Activated naive CD4-positive, alpha-beta T cell treated with Interleukin-2 at 50 U/mL for 16 hours (primary cell): Measurements from ENCODE around the gene SQSTM1.
"Not testable (repeated sequence)": the region's sequence is repeated elsewhere in the genome, so short reads cannot be mapped to it uniquely, and the experiment has no call there.

ENCODE experiments used
- DNase-seq: peaks from one replicate; pipeline ENCODE4 v3.0.0-alpha.2; 2020

The SQSTM1 gene

DNA sequence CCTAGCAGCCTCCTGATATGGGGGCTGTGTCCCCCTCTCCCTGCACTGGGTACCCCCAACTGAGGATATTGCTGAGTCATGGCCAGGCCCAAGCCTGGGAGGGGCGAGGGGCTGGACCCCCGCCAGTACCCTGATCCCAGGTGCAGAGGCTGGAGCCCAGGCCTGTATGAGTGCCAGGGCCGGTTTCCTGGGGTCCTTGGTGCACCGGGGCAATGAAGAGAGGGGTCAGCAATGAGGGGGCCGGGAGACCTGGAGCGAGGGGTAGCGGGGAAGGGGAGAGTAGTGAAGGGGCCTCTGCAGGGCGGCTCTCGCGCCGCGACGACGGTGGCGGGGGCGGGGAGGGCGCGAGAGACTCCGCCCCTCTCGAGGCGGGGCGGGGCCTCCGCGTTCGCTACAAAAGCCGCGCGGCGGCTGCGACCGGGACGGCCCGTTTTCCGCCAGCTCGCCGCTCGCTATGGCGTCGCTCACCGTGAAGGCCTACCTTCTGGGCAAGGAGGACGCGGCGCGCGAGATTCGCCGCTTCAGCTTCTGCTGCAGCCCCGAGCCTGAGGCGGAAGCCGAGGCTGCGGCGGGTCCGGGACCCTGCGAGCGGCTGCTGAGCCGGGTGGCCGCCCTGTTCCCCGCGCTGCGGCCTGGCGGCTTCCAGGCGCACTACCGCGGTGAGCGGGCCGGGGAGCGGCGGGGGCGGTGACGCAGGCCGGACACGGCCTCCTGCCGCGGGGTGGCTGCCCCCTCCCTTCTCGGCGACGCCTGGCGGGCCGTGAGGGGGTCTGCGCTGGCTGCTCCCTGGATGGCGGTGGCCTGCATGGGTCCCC is at the start of gene SQSTM1:
SQSTM1 (plus strand) TSS at position 423 of the 815 bp plus-strand sequence; CDS start at position 455, 32 bp downstream.
- peak; percentile 82 for DNase-seq

DNA sequence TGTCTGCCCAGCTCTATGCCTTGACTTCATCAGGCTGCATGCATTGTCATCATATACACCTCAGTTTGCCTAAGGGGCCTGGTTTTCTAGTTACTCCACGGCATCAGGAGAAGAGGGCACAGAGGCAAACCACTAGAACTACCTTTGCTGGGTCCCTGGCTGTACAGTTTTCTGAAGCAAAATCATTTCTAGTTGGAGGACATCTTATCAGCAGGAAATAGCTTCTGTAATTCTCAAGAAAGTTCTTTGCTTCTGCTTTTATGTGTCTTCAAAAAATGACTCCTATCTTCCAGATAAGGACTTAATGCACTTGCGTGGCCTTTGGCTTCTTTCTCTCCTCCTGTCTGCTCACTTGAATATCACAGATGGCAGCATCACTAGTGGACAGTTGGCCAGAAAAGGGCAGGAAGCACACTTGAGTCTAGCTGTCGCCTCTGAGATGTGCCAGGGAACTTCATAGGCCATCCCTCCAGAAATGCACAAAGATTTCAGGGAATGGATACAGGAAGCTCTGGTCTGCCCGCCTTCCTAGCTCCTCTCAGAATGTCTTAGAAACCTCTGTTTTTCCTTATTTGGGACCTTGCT is 49.3 kb upstream of the SQSTM1 start:
- DNase-seq: no peak

DNA sequence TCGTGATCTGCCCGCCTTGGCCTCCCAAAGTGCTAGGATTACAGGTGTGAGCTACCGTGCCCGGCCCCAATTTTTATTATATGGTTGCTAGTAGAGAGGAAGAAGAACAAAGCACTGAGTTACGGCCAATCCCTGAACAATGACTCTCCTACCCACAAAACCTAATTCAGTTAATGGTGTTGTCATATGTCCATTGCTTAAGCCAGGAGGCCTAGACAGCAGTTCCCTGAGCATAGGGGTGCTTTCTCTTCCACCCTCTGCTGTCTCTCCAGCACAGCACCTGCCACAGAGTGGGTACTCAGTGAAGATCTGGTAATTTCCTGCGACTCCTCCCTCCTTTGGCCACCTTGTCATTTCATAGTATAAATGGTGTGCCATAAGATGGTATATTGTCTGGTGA is 48.4 kb upstream of the SQSTM1 start:
- no peak for DNase-seq

DNA sequence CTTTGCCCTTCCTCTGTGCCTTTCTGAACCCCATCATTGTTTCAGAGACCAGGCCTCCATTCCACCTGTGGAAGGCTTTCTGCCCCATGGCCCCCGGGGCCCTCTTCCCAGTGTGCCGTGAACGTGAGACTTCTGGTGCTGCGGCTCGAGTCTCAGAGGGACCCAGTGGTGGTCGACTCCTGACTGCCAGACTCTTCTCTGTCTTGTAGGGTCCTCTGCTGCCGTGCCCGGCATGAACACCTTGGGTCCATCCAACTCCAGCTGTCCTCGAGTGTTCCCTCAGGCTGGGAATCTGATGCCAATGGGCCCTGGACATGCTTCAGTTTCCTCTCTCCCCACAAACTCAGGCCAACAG is 47.0 kb upstream of the SQSTM1 start:
- no peak for DNase-seq

DNA sequence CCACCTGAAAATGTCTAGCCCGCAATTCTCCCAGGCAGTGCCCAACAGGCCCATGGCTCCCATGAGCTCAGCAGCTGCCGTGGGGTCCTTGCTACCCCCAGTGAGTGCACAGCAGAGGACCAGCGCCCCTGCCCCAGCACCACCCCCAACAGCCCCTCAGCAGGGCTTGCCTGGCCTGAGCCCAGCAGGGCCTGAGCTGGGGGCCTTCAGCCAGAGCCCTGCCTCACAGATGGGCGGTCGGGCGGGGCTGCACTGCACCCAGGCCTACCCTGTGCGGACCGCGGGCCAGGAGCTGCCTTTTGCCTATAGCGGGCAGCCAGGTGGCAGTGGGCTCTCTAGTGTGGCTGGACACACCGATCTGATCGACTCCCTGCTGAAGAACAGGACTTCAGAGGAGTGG is 46.3 kb upstream of the SQSTM1 start:
- DNase-seq: no peak

DNA sequence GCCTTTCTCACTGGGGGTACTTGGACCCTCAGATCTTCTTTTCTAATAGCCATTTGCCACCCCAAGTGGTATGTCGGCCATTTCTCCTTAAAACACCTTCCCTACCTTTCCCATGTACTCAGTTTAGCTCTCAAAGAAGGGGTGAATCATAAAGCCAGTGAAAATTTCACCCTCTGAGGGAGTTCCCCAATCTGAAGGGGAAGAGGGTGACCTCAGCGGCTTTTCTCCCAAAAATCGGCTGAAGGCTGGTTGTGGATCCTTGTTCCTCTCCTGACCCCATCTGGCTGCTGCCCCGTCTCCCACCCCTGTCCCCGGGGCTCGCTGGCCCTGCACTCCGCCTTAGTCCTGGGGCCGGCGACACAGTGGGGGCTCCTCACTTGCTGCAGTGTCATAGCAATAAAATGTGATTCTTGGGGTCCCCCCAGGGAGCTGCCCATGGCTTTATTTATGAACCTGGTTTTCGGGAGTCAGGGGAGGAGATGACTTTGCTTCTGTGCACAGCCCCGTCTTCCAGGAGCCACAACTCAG is 44.2 kb upstream of the SQSTM1 start:
- no peak for DNase-seq

DNA sequence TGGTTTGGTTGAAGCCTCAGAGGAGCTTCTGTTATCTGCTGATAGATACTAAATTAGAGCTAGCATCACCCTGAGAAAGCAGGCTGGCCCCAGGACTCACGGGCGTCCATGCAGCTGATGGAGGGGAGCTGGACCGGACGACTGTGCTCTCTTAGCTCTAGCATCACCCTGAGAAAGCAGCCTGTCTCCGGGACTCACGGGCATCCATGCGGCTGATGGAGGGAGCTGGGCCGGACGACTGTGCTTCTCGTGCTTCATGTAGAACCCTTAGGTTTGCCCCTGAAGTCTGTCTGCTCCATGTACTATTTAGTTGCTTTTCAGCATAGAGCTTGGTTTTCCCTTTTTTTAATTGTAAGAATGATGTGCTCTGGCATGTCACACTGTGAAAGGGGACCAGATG is 43.2 kb upstream of the SQSTM1 start:
- no peak for DNase-seq

DNA sequence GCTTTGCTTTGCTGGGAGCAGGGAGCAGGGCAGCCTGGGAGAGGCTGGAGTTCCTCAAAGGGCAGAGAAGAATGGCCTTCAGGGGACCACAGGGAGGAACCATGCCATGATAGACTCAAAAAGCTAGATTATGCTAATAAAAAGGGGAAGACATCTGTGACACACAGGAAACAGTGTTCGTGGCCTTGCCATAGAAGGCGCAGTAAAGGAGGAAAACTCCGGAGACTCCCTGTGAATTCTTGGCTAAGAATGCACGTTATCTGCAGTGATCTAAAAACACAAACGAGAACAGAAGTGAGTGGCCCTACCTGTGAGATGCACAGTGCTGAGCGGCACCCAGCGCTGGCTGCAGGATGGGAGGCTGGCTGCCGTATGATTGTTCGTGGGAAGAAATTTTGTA is 42.8 kb upstream of the SQSTM1 start:
- DNase-seq: no peak

DNA sequence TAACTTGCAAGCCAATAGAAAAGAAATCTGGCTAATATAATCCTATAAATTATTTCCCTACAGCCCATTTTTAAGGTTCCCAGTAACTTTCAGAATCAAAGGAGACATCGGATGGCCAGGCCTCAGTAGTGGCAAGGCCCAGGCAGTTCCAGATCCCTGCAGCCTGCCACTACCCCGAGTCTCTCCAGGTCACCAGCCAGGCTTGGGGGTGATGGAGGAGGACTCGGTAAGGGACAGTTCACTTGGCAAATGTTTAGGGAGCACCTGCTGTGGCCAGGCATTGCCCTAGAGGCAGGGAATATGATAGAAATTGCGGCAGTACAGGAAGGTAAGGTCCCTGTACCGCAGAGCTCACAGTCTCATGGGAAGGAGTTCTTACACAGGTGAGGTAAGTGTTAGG is 42.1 kb upstream of the SQSTM1 start:
- no peak for DNase-seq

DNA sequence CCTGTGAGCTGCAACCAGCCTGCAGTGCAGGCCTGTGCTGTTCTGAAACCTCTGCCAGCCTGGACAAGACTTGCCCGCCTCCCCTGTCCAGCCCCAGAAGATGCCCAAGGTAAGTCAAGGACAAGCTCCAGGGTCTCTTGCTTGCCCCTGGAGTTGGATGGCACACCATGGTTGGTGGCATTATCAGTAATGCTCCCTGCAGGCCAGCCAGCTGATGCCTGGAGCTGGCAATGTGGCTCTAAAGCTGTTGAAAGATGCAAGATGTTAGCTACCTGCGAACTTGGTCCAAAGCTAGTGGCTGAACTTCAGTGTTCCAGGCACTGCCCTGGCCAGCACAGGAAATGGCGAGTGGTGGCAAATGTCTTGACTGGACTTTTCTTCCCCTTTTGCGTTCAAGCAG is 40.9 kb upstream of the SQSTM1 start:
- no peak for DNase-seq

DNA sequence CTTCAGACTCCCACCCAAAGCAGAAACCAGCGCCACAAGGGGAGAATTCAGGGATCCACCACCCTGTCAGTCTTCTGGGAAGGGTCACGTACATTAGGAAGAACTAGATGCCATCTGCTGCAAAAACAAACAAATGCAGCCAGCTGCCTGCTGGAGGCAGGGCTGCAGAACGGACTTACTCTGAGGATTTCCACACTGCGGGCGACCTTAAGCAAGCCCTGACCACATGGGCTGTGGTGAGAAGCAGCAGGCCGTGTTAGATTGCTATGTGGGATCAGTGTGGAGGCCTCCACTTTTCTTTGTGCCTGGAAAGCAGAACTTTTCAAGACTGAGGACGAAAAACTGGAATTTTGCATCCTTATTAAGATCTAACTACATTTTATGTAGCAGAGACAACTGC is 40.3 kb upstream of the SQSTM1 start:
- no peak for DNase-seq

DNA sequence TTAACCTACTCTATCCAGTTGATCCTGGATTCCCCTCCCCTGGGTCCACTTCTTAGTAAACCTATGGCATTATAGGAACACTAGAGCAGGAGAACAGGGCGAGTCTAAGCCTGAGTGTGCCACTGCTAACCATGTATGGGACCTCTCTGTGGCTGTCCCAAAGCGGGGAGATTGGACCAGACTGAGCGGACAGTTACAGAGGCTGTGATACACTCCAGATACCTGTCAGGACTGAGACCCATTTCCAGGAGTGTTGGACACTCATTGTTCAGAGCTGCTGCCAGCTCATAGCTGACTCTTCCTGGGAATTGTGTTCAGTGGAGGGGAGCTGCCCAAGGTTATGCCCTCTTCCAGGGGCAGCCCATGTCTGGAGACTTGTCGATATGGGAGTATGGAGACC is 38.9 kb upstream of the SQSTM1 start:
- no peak for DNase-seq

DNA sequence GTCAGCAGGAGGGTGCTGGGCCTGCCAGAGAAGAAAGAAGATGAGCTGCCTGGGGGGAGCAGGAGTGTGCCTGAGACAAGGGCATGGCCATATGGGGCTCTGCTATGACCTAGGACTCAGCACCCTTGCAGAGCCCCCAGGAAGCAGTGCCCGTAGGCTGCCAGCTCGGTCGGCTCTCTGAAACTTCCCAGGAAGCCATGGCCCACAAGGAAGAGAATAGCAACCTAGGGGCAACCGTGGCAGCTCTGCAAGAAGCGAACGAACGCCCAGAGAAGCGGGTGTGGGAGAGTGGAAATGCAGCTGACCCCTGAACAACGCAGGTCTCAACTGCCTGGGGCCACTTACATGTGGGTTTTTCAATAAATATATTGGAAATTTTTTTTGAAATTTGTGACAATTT is 37.6 kb upstream of the SQSTM1 start:
- no peak for DNase-seq

DNA sequence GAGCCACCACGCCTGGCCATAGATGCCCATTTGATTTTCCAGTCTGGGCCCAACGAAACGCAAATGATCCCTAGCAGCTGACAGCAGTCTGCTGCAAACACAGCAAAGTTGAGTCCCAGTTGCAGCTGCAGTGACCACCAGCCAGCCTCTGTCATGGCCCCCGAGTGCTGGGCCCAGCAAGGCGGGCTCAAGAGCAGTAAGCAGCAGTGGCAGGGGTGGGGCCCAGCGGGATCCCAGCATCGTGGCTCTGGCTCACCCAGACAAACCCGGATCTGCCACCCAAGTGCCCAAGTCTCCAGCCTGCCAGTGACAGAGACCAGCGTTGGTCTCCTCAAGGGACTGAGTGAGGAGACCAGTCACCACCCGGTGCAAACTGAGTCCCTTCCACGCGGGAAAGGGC is 33.8 kb upstream of the SQSTM1 start:
- no peak for DNase-seq

DNA sequence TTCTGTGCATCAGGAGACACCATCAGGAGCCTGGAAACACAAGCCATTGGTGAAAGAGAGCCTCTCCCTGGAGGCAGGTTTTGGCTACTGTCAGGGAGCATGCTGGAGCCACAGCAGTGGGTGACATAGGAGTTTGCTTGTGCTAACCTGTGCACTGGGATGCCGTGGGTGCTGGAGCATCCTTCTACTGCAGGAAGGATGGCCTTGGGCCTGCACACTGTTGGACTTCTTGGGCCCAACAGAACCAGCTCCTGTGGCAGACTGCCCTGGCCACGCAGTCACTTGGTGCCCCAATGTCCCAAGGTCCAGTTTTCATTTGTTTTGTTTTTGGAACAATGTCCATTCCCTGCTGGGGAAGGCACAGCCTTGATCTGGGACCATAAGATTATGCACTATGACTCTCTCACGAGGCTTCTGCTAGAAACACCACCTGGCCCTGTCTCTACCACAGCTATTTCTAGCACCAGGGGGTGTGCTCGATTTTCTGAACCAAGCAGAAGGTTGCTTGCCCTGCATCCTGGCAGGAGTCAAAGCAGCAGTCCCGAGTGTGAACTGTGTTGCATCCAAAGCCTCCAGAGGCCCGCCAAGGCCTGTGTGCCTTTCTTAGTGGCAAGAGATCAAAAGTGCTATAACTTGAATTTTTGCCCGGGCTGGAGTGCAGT is 32.4 kb upstream of the SQSTM1 start:
- DNase-seq: no peak

DNA sequence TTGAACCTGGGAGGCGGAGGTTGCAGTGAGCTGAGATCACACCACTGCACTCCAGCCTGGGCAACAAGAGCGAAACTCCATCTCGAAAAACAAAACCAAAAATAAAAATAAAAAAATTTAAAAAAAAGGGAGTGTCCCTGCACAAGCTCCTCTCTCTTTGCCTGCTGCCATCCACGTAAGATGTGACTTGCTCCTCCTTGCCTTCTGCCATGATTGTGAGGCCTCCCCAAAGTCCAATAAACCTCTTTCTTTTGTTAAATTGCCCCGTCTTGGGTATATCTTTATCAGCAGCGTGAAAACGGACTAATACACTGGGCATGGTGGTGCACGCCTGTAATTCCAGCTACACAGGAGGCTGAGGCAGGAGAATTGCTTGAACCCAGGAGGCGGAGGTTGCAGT is 31.4 kb upstream of the SQSTM1 start:
- DNase-seq: not testable (repeated sequence)

DNA sequence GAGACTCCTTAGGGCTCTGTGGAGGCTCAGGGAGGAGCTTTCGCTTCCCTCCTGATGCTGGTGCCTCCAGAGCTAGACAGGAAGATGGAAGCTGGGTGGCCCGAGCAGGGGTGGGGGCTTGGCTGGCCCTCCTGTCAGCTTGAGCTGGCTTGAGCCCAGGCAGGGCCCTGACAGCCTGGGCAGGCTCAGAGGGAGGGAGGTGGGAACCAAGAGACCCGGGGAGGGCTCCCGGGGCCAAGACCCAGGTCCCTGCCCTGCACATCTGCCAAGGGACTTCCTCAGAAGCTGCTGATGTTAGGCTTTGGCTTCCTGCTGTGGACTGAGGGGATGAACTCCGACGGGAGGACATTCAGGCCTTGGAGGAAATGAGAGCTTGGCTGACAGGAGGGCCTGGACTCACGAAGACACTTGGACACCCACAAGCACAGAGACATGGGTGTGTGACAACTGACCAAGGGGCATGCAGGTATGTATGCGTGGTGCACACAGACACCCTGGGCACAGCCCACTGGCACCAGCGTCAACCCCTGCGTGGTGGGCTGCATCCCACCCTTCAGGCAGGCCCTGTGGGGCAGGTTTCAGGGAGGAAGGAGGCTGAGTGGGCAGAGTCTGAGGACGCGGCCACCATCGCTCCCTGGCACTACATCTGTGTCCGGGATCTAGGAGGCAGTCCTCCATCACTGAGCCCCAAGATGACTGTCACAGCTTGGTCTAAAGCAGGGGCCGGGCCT is 28.7 kb upstream of the SQSTM1 start:
- no peak for DNase-seq

DNA sequence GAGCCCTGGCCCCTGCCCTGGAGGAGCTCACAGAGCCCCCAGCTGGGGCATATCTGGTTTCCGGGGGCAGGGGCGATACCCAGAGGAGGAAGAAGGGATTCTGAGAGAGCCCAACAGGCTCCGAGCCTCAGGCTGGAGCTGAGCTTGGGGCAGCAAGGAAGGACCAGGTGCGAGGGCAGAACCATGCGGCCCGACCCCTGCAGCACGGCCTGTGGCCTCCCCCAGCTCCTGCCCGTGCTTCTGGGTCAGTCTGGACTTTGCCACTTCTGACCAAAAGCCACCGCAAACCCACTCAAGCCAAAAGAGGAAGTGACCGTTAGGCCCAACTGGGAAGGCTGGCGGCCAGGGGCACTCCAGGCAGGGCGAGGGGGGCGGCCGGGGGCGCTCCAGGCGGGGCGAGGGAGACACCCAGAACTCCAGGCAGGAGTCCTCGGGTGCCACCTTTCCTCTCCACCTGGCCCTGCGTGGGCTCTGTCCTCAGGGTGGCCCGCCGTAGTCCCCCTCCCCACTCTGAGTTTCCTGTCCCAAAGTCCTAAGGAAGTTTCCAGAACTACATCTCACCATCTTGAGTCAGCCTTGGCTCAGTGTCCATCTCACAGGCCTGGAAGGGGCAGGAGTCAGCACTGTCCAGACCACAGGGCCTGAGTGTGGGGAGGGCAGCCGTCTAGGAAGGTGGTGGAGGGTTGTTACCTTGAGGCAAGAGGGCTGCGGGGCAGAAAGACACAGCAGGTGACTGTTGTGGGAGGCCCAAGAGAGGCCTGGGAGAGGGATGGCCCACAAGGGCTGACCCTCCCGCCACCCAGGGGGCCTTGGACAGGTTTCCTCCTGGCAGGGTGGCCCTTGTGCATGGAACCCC is 27.9 kb upstream of the SQSTM1 start:
- DNase-seq: no peak

DNA sequence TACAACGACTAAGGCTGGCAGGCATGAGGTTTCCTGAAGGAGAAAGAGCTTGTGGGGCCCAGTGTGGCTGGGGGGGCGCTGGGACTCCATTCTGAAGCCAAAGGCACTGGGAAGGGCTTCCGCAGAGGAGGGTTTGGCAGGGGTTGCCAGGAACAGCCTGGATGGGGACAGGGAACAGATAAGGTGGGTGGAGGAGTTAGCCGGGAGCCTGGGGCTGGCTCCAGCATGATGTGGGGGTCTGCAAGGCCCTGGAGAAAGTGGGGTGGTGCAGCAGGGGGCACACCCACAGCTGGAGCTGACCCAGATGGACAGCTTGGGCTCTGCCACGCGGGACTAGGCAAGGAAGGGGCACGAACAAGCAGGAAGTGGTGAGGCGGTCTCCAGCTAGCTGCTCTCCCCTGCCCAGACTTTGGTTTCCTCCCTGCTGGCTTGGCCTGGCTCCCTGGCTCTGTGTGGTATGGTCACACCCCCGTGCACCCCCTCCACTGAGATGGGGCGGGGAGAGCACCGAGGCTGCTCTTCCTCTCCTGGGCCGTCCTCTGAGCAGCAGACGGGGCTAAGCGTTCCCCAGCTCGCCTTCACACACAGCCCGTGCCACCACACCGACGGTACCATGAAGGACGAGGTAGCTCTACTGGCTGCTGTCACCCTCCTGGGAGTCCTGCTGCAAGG is 27.1 kb upstream of the SQSTM1 start, which contains the start of gene LTC4S:
LTC4S (plus strand) TSS at position 519 of the 672 bp plus-strand sequence; CDS start at position 614, 95 bp downstream.
- peak; percentile 42 for DNase-seq

DNA sequence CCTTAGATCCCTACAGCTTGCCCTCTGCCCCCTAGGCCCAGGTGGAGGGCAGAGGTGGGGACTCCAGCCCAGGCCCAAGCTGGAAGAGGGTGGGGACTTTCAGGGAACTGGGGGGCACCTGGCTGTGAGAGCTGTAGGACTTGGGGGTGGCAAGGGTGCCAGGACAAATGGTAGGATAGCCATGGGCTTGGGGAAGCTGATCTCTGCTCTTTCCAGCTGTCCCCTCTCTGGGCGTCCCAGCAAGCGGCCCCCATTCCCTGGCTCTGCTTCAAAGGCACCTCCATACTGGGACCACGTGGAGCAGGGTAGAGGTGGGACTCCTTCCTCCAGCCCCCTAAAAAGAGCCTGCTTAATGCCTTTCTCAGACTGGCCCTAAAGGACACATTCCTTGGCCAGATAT is 26.5 kb upstream of the SQSTM1 start:
- no peak for DNase-seq

DNA sequence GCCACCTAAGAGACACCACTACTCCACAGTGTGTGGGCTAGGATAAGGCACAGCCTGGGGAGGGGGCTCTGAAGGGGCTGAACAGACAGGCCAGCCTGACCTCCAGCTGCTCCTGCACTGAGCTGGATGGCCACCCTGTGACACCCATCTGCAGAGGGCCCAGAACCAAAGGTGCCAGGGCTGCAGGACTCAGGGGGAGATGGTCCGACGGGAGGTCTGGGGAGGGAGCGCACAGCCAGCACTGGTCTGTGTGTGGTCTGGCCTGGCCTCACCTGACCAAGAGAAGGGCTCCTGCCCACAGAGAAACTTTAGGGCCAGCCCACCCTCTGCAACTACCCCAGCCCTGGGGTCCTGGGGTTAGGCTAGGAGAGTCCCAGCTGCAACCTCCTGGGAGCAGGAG is 26.1 kb upstream of the SQSTM1 start:
- no peak for DNase-seq
